ENCODE data around the gene BAHCC1.
A peak's percentile ranks its signal among the peaks of the same experiment; 100 is the strongest.

The BAHCC1 gene

DNA sequence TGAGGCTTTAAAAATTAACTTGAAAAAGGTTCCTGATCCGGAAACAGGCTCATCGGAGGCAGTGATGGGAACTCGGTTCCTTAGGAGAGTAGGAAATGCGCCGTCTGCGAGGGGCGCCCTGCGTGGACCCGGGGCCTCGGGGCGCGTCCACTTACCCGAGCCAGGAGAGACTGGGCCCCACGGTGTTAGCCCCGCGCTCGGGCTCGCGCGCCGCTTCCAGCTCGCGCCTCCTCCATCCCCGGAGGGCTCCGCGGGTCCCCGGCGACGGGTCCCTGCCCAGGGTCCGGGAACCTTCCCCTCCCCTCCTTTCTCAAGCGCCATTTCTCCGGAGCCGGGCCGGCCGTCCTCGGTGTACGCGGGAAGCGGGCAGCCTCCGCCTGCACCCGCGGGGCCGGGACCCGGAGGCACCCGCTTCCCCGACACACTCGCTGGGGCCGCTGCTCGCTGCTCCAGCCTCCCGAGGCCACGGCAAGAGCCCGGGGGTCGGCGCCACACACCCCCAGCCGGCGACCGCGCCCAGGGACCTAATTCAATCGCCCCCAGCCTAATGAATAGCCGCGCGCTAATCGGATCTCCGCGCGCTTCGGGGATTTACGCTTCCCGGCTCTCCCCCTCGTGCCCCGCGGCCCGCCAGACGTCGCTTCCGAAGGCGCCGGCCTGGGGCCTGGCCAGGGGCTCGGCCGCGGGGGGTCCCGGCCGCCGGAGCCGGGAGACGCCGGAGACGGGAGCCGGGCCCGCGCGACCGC is 2.2 kb upstream of the BAHCC1 start:
- Histone ChIP-seq H3K4me1 (ENCODE audit: control insufficient read depth, insufficient read depth, low read length, poor library complexity, severe bottlenecking) (peaks cover 48% of the 10 kb centered on the region), H3K27ac (ENCODE audit: low read depth, low read length, severe bottlenecking) (peak overlapping the region; percentile 86), H3K9me3 (ENCODE audit: control insufficient read depth, low read length) (no peaks in the 10 kb centered on the region), H3K4me3 (ENCODE audit: extremely low read depth, insufficient read depth, low read length, poor library complexity, severe bottlenecking) (peak overlapping the region; percentile 63), H3K36me3 (ENCODE audit: control insufficient read depth, insufficient read depth, low read length) (peaks cover 8% of the 10 kb centered on the region)
- WGBS, 2 experiments (ENCODE audit: insufficient coverage in 2 of 2): 0% methylated on average over 76 to 77 of the region's 93 CpGs

DNA sequence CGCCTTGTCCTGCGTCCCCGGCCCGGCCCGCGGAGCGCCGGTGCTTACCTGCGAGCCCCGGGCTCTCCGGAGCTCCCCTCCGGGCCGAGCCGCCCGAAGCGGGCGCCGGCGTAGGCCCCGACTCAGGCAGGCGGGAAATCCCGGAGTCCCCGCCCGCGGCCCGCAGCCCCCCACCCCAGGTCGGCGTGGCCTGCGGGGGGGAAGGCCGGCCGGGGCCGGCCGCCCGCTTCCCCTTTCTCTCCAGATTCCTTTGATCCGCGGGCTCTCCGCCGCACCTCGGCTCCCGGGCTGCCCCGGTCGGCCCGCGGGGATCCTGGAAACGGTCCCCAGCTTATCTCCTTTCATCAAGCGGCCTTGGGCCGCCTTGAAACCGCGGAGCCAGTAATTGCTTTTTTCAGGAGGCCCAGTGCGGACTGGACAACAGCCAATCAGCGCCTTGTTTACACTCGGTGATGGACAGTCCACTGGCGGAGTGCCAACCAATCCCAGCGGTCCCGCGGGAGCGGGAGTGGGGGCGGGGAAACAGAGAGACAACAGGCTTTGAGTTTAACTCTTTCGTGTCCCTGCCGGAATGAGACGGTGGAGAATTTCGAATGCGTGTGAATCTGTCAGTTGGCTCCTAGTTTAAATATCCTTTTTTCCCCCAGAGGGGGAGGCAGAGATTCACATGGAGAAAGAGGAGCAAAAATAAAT is 1.4 kb upstream of the BAHCC1 start:
- 0 to 1% methylated on average over 48 to 51 of the region's 63 CpGs for WGBS, 2 experiments (ENCODE audit: insufficient coverage in 2 of 2)

DNA sequence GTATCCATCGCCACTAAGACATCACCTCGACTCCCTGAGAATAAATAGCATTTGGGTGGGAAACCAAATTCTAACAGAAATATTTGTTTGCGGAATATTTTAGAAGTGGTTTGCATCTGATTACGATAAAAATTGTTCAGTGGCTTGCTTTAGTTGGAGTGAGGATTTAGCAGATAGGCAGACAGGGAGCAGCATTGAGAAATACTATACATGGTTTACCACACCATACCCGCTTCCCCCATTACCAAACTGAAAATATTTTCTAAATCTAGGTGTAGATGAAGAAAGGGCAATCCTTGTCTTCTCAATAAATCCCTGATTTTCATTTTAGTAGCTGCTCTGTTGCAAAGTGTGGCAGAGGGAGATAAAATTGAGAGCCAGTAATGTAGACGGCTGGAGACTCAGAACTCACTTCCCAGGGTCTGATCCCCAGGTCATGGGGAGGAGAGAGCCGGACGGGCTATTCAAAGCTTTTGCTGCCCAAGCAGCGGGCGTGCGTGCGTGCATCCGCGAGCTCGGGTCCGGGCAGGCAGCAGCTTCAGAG is 808 bp upstream of the BAHCC1 start:
- WGBS, 2 experiments (ENCODE audit: insufficient coverage in 2 of 2): 8 to 12% methylated on average over 12 to 13 of the region's 16 CpGs
- no peaks in the 10 kb centered on the region for H3K9me3 ChIP-seq (ENCODE audit: control insufficient read depth, low read length)
- H3K36me3 ChIP-seq (ENCODE audit: control insufficient read depth, insufficient read depth, low read length): peaks cover 8% of the 10 kb centered on the region
- peak overlapping the region; percentile 27 for H3K4me3 ChIP-seq (ENCODE audit: extremely low read depth, insufficient read depth, low read length, poor library complexity, severe bottlenecking)
- H3K4me1 ChIP-seq (ENCODE audit: control insufficient read depth, insufficient read depth, low read length, poor library complexity, severe bottlenecking): peaks cover 35% of the 10 kb centered on the region
- peak overlapping the region; percentile 82 for H3K27ac ChIP-seq (ENCODE audit: low read depth, low read length, severe bottlenecking)

More for the DNA sequence above, 1.4 kb upstream of the BAHCC1 start:
- peak overlapping the region; percentile 63 for H3K4me3 ChIP-seq (ENCODE audit: extremely low read depth, insufficient read depth, low read length, poor library complexity, severe bottlenecking)
- peaks cover 8% of the 10 kb centered on the region for H3K36me3 ChIP-seq (ENCODE audit: control insufficient read depth, insufficient read depth, low read length)
- H3K27ac ChIP-seq (ENCODE audit: low read depth, low read length, severe bottlenecking): peak overlapping the region; percentile 86
- H3K4me1 ChIP-seq (ENCODE audit: control insufficient read depth, insufficient read depth, low read length, poor library complexity, severe bottlenecking): peaks cover 41% of the 10 kb centered on the region
- H3K9me3 ChIP-seq (ENCODE audit: control insufficient read depth, low read length): no peaks in the 10 kb centered on the region

DNA sequence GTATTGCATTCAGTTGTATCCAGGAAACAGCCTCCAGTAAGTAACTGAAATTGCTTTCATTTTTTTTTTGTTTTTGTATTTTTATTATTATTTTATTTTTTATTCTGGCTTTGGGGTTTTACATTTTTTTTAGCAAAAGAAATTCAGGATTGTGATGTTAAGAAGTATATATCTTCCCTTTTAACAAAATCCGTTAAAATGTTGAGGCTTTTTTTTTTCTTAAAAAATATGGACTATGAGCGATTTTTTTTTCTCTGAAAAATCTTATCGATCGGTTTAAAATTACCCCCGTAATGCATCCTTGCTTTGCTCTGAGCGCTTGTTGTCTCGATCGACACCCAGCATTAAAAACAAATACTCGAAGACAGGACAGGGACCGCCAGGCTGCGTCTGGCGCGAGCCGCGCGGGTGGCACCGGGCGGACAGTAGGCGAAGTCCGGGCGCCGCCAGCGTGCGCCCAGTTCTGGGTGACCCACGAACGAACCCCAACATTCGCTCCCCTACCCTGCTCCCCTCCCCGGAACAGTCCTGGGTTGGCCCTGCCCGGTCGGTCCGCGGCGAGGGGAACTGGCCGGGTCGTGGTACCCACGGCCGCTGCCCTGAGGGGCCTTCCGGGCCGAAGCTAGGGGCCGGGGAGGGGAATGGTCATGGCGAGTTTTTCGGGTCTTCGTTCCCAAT is 482 bp downstream of the BAHCC1 start:
- H3K4me1 ChIP-seq (ENCODE audit: control insufficient read depth, insufficient read depth, low read length, poor library complexity, severe bottlenecking): peaks cover 23% of the 10 kb centered on the region
- no peaks in the 10 kb centered on the region for H3K9me3 ChIP-seq (ENCODE audit: control insufficient read depth, low read length)
- H3K27ac ChIP-seq (ENCODE audit: low read depth, low read length, severe bottlenecking): peak overlapping the region; percentile 97
- 0% methylated on average over 22 to 29 of the region's 43 CpGs for WGBS, 2 experiments (ENCODE audit: insufficient coverage in 2 of 2)
- H3K36me3 ChIP-seq (ENCODE audit: control insufficient read depth, insufficient read depth, low read length): peaks cover 8% of the 10 kb centered on the region
- peak overlapping the region; percentile 88 for H3K4me3 ChIP-seq (ENCODE audit: extremely low read depth, insufficient read depth, low read length, poor library complexity, severe bottlenecking)

DNA sequence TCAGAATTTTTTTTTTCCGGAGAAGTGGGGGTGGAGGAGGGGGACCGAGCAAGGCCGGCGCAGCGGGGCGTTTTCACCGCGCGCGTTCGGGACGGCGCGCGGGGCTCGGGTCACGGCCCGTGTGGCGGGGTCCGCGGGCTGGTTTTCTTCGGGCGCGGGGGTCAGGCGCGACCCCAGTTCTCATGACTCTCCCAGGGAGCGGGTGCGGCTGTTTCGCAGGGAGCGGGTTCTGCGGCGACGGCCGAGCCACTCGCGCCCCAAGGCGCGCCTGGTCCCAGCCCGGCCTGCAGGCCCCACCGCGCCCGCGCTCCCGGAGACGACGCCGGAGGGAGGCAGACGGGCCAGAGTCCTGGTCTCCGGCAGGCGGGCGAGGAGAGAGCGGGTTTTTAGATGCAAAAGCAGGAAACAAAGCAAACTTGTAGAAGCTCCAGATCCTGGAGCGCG is 1.0 kb downstream of the BAHCC1 start:
- 0 to 1% methylated on average over 41 to 52 of the region's 54 CpGs for WGBS, 2 experiments (ENCODE audit: insufficient coverage in 2 of 2)
- Histone ChIP-seq H3K36me3 (ENCODE audit: control insufficient read depth, insufficient read depth, low read length) (peaks cover 7% of the 10 kb centered on the region), H3K9me3 (ENCODE audit: control insufficient read depth, low read length) (no peaks in the 10 kb centered on the region), H3K27ac (ENCODE audit: low read depth, low read length, severe bottlenecking) (peak overlapping the region; percentile 97), H3K4me1 (ENCODE audit: control insufficient read depth, insufficient read depth, low read length, poor library complexity, severe bottlenecking) (peaks cover 25% of the 10 kb centered on the region), H3K4me3 (ENCODE audit: extremely low read depth, insufficient read depth, low read length, poor library complexity, severe bottlenecking) (peak overlapping the region; percentile 88)

DNA sequence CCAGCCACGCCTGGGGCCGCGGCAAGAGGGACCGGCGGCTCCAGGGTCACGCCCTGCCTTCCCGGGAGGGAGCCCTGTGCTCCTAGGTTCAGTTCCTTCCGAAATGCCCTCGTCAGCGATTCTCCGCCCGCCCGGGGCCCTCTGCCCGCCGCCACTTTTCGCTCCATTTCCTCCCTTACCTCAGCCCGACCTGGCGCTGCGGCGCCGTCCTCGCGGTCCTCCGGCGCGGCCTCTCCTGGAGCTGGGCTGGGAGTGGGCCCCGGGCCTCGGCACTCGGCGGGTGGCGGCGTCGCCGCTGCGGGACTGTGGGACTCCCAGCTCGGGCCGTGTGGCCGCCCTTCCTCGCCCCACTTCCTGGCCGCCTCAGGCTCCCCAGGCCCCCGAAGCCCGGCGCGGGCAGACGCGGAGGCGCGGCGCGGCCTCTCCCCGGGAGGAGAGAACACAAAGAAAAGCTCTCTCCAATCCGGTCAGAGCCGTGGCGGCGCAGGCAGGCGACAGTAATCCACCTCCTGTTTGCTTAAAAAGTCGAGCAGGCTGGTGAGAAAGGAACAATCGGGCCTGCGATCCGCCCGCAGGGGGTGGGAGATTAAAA is 1.6 kb downstream of the BAHCC1 start:
- Histone ChIP-seq H3K27ac (ENCODE audit: low read depth, low read length, severe bottlenecking) (peak overlapping the region; percentile 97), H3K9me3 (ENCODE audit: control insufficient read depth, low read length) (no peaks in the 10 kb centered on the region), H3K36me3 (ENCODE audit: control insufficient read depth, insufficient read depth, low read length) (peaks cover 3% of the 10 kb centered on the region), H3K4me3 (ENCODE audit: extremely low read depth, insufficient read depth, low read length, poor library complexity, severe bottlenecking) (peak overlapping the region; percentile 88), H3K4me1 (ENCODE audit: control insufficient read depth, insufficient read depth, low read length, poor library complexity, severe bottlenecking) (peaks cover 29% of the 10 kb centered on the region)
- 0% methylated on average over 31 to 49 of the region's 61 CpGs for WGBS, 2 experiments (ENCODE audit: insufficient coverage in 2 of 2)

DNA sequence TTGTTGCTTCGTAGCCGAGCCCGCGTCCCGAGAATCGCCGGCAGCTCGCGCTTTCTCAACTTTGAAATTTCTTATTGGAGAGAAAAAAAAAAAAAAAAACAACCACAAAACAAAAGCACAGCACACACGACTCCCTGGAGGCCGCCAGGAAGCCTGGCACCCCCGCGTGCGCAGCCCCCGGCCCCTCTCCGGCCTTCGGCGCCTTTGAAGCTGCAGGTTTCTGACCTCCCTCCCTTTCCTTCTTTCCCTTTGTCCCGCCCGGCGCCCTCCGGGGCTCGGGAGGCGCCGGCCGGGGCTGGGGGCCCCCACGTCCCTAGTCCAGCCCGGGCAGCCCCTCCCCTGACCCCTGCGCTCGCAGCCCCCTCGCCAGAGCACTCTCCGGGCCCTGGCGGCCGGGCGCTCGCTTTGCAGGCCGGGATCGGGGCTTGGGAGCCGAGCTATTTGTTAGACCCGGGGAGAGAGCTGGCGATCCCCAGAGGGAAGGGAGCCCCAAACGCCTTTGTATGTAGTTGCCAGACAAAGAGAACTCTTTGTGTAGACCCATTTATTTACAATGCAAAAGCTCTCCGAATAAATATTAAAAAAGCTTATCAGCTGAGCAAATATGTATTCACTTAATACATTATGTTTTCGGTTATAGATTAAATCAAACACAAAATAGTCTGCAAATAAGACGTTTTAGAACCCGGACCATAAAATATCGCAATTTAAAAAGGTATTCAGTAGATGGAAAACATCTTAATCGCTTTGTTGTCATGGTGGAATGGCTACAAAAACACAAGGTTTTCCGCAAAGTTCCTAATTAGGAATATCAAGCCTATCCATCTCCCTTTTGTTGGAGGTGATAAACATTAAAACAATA is 2.3 kb downstream of the BAHCC1 start:
- Histone ChIP-seq H3K9me3 (ENCODE audit: control insufficient read depth, low read length) (no peaks in the 10 kb centered on the region), H3K27ac (ENCODE audit: low read depth, low read length, severe bottlenecking) (peak overlapping the region; percentile 97), H3K4me1 (ENCODE audit: control insufficient read depth, insufficient read depth, low read length, poor library complexity, severe bottlenecking) (peaks cover 28% of the 10 kb centered on the region), H3K4me3 (ENCODE audit: extremely low read depth, insufficient read depth, low read length, poor library complexity, severe bottlenecking) (peak overlapping the region; percentile 88), H3K36me3 (ENCODE audit: control insufficient read depth, insufficient read depth, low read length) (no peaks in the 10 kb centered on the region)
- 0% methylated on average over 21 to 22 of the region's 49 CpGs for WGBS, 2 experiments (ENCODE audit: insufficient coverage in 2 of 2)

DNA sequence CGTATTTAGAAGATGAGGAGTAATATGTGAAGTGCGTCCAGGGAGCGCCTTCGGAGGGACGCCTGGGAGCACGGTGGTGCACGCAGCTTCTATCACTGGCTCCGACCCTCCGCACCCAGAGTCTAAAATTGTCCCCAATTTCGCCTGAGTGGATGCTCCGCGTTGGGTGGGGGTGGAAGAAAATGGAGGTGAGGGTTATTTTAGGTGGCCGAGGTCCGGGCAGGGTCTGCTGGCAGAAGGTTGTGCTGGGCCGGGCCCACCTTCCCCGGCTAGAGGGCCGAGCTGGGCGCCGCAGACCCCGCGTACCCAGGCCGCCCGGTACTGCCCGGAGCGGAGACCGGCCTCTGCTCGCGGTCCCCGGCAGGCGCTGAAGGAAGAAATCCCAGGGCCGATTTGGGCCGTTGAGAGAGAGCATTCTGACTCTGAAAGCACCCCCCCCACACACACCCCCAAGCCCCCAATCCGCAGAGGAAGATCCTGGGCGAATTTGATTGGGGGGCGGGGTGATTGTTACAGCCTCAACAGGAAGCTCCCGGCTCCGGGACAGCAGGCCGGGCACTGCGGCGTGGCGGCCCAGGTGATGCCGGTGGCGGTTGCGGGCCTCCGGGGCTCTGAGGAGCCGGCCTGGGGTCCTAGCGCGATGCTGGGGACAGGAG is 3.0 kb downstream of the BAHCC1 start:
- peaks cover 35% of the 10 kb centered on the region for H3K4me1 ChIP-seq (ENCODE audit: control insufficient read depth, insufficient read depth, low read length, poor library complexity, severe bottlenecking)
- H3K9me3 ChIP-seq (ENCODE audit: control insufficient read depth, low read length): no peaks in the 10 kb centered on the region
- H3K27ac ChIP-seq (ENCODE audit: low read depth, low read length, severe bottlenecking): peak overlapping the region; percentile 97
- 1 to 2% methylated on average over 26 to 40 of the region's 48 CpGs for WGBS, 2 experiments (ENCODE audit: insufficient coverage in 2 of 2)
- H3K36me3 ChIP-seq (ENCODE audit: control insufficient read depth, insufficient read depth, low read length): no peaks in the 10 kb centered on the region
- H3K4me3 ChIP-seq (ENCODE audit: extremely low read depth, insufficient read depth, low read length, poor library complexity, severe bottlenecking): peak overlapping the region; percentile 88

DNA sequence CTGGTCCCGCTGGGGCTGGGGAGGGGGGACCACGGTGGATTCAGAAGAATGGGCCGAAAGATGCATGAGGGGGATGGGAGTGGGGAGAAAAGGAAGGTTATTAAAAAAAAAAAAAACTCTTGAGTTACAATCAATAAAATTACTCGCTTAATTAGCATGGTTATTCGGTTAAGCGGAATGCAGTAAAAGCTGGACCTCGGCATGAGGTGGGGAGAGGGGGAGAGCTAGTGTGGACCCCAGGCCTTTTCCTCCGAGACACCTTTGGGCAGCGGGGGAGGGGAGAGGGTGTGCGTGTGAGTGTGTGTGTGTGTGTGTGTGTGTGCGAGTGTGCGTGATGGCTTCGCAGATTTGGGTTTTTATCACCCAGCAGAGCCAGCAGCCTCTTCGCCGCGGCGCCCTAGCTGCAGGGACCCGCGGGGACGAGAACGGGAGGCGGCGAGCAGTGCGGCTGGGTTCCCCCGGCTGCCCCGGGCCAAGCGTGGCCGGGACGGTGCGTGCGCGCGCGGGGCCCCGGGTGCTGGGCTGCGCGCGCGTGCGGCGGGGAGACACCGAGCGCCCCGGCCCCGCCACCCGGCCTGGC is 3.7 kb downstream of the BAHCC1 start:
- H3K9me3 ChIP-seq (ENCODE audit: control insufficient read depth, low read length): no peaks in the 10 kb centered on the region
- H3K27ac ChIP-seq (ENCODE audit: low read depth, low read length, severe bottlenecking): peak overlapping the region; percentile 97
- H3K36me3 ChIP-seq (ENCODE audit: control insufficient read depth, insufficient read depth, low read length): no peaks in the 10 kb centered on the region
- peak overlapping the region; percentile 88 for H3K4me3 ChIP-seq (ENCODE audit: extremely low read depth, insufficient read depth, low read length, poor library complexity, severe bottlenecking)
- peaks cover 39% of the 10 kb centered on the region for H3K4me1 ChIP-seq (ENCODE audit: control insufficient read depth, insufficient read depth, low read length, poor library complexity, severe bottlenecking)
- 0 to 1% methylated on average over 15 to 23 of the region's 46 CpGs for WGBS, 2 experiments (ENCODE audit: insufficient coverage in 2 of 2)
